PFSK-1 (cell line): ENCODE data around the gene ATP5PO.

Experiments
- FOXP2 ChIP-seq: optimal IDR thresholded peaks from 2 replicates; pipeline ENCODE3; 2011; ENCODE audit warnings: borderline replicate concordance, control low read depth, inconsistent platforms; ENCODE audit not compliant: insufficient read depth; ENCODE audit errors: extremely low read length, extremely low read depth
- POLR2AphosphoS5 ChIP-seq: IDR thresholded peaks from 2 replicates; pipeline ENCODE4 v1.6.1; 2012; ENCODE audit warnings: low read depth, mild to moderate bottlenecking, control low read depth, low read length, moderate library complexity
- SIN3A ChIP-seq: IDR thresholded peaks from 2 replicates; pipeline ENCODE4 v1.6.1; 2012; ENCODE audit warnings: mild to moderate bottlenecking, low read length, moderate library complexity, borderline replicate concordance; ENCODE audit not compliant: insufficient read depth
- TAF1 ChIP-seq: IDR thresholded peaks from 2 replicates; pipeline ENCODE4 v1.6.1; 2012; ENCODE audit warnings: low read length, control low read depth, borderline replicate concordance; ENCODE audit not compliant: insufficient read depth
- TF ChIP-seq, protein P1 (sequence below), 2 experiments: IDR thresholded peaks; 2 replicates each; pipeline versions ENCODE4 v1.6.1 to v1.8.0; 2011 to 2012; ENCODE audit warnings: low read depth in 2 of 2, low read length in 2 of 2, control low read depth in 1 of 2, inconsistent platforms in 1 of 2, mild to moderate bottlenecking in 1 of 2, moderate library complexity in 1 of 2; ENCODE audit not compliant: insufficient read depth in 1 of 2

DNA sequence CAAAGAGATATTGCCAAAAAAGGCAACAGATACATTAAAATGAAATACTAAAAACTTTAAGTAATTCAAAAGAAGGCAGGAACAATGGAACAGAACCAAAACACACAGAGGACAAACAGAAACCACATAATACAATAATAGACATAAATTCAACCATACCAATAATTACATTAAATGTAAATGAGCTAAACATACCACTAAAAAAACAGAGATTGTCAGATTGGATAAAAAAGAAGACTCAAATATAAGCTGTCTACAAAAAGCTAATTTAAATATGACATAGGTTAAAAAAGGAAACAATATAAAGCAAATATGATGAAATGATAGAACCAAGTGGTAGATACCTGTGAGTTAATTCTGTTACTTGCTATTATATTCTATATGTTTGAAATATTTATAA lies 44.1 kb upstream of the ATP5PO start:
- TF ChIP-seq, protein P1, sequence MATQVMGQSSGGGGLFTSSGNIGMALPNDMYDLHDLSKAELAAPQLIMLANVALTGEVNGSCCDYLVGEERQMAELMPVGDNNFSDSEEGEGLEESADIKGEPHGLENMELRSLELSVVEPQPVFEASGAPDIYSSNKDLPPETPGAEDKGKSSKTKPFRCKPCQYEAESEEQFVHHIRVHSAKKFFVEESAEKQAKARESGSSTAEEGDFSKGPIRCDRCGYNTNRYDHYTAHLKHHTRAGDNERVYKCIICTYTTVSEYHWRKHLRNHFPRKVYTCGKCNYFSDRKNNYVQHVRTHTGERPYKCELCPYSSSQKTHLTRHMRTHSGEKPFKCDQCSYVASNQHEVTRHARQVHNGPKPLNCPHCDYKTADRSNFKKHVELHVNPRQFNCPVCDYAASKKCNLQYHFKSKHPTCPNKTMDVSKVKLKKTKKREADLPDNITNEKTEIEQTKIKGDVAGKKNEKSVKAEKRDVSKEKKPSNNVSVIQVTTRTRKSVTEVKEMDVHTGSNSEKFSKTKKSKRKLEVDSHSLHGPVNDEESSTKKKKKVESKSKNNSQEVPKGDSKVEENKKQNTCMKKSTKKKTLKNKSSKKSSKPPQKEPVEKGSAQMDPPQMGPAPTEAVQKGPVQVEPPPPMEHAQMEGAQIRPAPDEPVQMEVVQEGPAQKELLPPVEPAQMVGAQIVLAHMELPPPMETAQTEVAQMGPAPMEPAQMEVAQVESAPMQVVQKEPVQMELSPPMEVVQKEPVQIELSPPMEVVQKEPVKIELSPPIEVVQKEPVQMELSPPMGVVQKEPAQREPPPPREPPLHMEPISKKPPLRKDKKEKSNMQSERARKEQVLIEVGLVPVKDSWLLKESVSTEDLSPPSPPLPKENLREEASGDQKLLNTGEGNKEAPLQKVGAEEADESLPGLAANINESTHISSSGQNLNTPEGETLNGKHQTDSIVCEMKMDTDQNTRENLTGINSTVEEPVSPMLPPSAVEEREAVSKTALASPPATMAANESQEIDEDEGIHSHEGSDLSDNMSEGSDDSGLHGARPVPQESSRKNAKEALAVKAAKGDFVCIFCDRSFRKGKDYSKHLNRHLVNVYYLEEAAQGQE (IDR thresholded peaks at IDR 0.05; ENCODE audit: insufficient read depth in 1 of 2, low read depth in 2 of 2, low read length in 2 of 2) = no peak
- TF ChIP-seq TAF1 (no peak), POLR2AphosphoS5 (no peak), SIN3A (no peak), FOXP2 (no peak)
